Measurements from ENCODE around the gene SYCE3. TPM values are rescaled to one million over a fixed set of nuclear protein-coding genes. Genes with fewer than 3 reads are reported as not detected.
A peak's percentile ranks its signal among the peaks of the same experiment; 100 is the strongest.
"Not testable (repeated sequence)": the region's sequence is repeated elsewhere in the genome, so short reads cannot be mapped to it uniquely, and the experiment has no call there.

The SYCE3 gene
- total and polyA plus RNA-seq, 9 of the 15 experiments (the other 6 are each of a cell fraction or from before 2014, with no cell fraction given), result 0.56 TPM; not detected in 8

DNA sequence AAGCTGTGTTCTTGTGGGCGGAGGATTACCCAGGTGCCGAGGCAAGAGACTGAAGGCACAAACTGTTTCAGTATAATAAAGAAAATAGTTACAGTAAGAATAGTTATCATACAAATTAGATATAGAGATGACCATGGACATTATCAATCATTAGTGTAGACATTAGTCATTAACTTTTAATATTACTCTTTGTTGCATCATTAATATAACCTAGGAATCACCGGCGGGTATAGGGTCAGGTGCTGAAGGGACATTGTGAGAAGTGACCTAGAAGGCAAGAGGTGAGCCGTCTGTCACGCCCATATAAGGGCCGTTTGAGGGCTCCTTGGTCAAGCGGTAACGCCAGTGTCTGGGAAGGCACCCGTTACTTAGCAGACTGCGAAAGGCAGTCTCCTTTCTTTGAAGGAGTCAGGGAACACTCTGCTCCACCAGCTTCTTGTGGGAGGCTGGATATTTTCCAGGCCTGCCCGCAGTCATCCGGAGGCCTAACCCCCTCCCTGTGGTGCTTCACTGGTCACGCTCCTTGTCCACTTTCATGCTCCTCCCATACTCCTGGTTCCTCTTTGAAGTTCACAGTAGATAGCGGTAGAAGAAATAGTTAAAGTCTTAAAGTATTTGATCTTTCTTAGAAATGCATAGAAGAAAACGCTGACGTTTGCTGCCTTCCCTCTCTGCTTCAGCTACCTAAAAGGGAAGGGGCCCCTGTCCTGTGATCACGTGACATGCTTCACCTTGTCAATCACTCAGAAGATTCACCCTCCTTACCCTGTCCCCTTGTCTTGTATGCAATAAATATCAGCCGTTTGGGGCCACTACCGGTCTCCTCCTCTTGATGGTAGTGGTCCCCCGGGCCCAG, 28.6 kb downstream of the SYCE3 start (continued):
- TF ChIP-seq, protein P1, sequence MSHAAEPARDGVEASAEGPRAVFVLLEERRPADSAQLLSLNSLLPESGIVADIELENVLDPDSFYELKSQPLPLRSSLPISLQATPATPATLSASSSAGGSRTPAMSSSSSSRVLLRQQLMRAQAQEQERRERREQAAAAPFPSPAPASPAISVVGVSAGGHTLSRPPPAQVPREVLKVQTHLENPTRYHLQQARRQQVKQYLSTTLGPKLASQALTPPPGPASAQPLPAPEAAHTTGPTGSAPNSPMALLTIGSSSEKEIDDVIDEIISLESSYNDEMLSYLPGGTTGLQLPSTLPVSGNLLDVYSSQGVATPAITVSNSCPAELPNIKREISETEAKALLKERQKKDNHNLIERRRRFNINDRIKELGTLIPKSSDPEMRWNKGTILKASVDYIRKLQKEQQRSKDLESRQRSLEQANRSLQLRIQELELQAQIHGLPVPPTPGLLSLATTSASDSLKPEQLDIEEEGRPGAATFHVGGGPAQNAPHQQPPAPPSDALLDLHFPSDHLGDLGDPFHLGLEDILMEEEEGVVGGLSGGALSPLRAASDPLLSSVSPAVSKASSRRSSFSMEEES (CRISPR knock-in tag; IDR thresholded peaks at IDR 0.05), result peak; percentile 98
- TF ChIP-seq, protein P2, sequence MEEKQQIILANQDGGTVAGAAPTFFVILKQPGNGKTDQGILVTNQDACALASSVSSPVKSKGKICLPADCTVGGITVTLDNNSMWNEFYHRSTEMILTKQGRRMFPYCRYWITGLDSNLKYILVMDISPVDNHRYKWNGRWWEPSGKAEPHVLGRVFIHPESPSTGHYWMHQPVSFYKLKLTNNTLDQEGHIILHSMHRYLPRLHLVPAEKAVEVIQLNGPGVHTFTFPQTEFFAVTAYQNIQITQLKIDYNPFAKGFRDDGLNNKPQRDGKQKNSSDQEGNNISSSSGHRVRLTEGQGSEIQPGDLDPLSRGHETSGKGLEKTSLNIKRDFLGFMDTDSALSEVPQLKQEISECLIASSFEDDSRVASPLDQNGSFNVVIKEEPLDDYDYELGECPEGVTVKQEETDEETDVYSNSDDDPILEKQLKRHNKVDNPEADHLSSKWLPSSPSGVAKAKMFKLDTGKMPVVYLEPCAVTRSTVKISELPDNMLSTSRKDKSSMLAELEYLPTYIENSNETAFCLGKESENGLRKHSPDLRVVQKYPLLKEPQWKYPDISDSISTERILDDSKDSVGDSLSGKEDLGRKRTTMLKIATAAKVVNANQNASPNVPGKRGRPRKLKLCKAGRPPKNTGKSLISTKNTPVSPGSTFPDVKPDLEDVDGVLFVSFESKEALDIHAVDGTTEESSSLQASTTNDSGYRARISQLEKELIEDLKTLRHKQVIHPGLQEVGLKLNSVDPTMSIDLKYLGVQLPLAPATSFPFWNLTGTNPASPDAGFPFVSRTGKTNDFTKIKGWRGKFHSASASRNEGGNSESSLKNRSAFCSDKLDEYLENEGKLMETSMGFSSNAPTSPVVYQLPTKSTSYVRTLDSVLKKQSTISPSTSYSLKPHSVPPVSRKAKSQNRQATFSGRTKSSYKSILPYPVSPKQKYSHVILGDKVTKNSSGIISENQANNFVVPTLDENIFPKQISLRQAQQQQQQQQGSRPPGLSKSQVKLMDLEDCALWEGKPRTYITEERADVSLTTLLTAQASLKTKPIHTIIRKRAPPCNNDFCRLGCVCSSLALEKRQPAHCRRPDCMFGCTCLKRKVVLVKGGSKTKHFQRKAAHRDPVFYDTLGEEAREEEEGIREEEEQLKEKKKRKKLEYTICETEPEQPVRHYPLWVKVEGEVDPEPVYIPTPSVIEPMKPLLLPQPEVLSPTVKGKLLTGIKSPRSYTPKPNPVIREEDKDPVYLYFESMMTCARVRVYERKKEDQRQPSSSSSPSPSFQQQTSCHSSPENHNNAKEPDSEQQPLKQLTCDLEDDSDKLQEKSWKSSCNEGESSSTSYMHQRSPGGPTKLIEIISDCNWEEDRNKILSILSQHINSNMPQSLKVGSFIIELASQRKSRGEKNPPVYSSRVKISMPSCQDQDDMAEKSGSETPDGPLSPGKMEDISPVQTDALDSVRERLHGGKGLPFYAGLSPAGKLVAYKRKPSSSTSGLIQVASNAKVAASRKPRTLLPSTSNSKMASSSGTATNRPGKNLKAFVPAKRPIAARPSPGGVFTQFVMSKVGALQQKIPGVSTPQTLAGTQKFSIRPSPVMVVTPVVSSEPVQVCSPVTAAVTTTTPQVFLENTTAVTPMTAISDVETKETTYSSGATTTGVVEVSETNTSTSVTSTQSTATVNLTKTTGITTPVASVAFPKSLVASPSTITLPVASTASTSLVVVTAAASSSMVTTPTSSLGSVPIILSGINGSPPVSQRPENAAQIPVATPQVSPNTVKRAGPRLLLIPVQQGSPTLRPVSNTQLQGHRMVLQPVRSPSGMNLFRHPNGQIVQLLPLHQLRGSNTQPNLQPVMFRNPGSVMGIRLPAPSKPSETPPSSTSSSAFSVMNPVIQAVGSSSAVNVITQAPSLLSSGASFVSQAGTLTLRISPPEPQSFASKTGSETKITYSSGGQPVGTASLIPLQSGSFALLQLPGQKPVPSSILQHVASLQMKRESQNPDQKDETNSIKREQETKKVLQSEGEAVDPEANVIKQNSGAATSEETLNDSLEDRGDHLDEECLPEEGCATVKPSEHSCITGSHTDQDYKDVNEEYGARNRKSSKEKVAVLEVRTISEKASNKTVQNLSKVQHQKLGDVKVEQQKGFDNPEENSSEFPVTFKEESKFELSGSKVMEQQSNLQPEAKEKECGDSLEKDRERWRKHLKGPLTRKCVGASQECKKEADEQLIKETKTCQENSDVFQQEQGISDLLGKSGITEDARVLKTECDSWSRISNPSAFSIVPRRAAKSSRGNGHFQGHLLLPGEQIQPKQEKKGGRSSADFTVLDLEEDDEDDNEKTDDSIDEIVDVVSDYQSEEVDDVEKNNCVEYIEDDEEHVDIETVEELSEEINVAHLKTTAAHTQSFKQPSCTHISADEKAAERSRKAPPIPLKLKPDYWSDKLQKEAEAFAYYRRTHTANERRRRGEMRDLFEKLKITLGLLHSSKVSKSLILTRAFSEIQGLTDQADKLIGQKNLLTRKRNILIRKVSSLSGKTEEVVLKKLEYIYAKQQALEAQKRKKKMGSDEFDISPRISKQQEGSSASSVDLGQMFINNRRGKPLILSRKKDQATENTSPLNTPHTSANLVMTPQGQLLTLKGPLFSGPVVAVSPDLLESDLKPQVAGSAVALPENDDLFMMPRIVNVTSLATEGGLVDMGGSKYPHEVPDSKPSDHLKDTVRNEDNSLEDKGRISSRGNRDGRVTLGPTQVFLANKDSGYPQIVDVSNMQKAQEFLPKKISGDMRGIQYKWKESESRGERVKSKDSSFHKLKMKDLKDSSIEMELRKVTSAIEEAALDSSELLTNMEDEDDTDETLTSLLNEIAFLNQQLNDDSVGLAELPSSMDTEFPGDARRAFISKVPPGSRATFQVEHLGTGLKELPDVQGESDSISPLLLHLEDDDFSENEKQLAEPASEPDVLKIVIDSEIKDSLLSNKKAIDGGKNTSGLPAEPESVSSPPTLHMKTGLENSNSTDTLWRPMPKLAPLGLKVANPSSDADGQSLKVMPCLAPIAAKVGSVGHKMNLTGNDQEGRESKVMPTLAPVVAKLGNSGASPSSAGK (IDR thresholded peaks at IDR 0.05), result peak; percentile 30
- TF ChIP-seq, protein P3, sequence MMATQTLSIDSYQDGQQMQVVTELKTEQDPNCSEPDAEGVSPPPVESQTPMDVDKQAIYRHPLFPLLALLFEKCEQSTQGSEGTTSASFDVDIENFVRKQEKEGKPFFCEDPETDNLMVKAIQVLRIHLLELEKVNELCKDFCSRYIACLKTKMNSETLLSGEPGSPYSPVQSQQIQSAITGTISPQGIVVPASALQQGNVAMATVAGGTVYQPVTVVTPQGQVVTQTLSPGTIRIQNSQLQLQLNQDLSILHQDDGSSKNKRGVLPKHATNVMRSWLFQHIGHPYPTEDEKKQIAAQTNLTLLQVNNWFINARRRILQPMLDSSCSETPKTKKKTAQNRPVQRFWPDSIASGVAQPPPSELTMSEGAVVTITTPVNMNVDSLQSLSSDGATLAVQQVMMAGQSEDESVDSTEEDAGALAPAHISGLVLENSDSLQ (IDR thresholded peaks at IDR 0.05), result peak; percentile 96
- TF ChIP-seq NR2C2 (CRISPR knock-in tag; IDR thresholded peaks at IDR 0.05); TOE1 (CRISPR knock-in tag; IDR thresholded peaks at IDR 0.05; ENCODE audit: borderline replicate concordance, low read depth): not testable (repeated sequence)
- TF ChIP-seq NR2C2 (tag; IDR thresholded peaks at IDR 0.05), result peak; percentile 54; the same call in 1 of the 2 replicates
- peak; percentile 47 for TF ChIP-seq ZNF766 (CRISPR knock-in tag; conservative IDR thresholded peaks at IDR 0.05)
- TF ChIP-seq MAZ (CRISPR knock-in tag; conservative IDR thresholded peaks at IDR 0.05 in 1 of 2, IDR thresholded peaks at IDR 0.05 in 1 of 2), result 0 out of 4 replicates have a peak, but pooled peaks of 1 of the 2 experiments have one; percentile 32
- TF ChIP-seq TOE1 (IDR thresholded peaks at IDR 0.05; ENCODE audit: borderline replicate concordance), result peak; percentile 98
- peak; percentile 98 for TF ChIP-seq RAD51 (IDR thresholded peaks at IDR 0.05; ENCODE audit: borderline replicate concordance, low read depth)
- 0 out of 2 replicates have a peak, but pooled peaks have one; percentile 17 for TF ChIP-seq KLF1 (tag; IDR thresholded peaks at IDR 0.05)
- TF ChIP-seq EP400 (IDR thresholded peaks at IDR 0.05), result 0 out of 2 replicates have a peak, but pooled peaks have one; percentile 18

All from K562 (cell line).